Measurements from ENCODE around the gene PRR5. TPM values are rescaled to one million over a fixed set of nuclear protein-coding genes. Genes with fewer than 3 reads are reported as not detected.

Gene PRR5
- total RNA-seq, 1 donor from 2014 or later = 4.0 TPM

DNA sequence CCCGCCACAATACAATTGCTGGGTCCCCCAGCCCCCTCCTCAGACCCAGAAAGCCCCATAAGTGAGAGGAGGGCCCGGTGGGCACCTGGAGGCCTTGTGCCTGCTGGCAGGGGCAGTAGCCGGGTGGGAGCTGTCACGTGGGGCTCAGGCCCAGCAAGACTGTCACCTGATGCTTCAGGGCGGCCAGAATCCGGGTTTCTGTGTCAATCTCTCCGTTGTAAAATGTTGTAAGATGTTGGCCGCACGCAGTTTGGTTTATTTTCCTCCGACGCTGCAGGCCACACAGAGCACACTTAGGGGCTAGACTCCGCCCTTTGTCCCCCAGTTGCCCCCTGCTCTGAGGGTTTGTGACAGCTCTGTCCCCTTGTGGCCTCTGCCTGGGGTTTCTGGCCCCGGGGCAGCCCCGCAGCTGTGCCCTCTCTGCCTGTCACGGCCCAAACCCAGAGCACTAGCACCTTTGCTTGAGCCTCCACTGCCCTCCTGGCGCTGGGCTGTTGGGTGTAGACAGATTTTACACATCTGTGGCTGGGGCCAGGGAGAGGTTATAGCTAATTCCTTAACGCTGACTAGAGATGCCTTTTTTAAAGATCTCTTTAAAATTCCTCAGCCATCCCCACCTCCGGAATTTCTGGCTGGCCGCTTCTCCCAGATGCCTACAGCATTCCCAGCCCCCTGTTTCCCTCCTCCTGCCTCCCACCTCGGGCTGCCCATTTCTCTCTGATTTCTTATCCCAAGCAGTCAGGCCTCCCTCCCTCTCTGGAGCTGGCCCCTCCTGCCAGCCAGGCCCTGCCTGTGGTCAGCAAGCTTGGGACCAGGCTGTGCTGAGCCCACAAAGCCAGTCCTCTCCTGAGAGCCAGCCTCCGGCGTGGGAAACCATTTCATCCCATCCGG, 3.2 kb upstream of the PRR5 start:
- H3K4me3 Mint-ChIP-seq = no peak overlapping the region
- H3K27ac ChIP-seq = peak overlapping the region; percentile 56

GRCh38 chr22:44700456-44700855, 1.5 kb upstream of the PRR5 start:
- peaks cover 17% of the 10 kb centered on the region for H3K27me3 Mint-ChIP-seq (ENCODE audit: insufficient read depth, low read depth)
- peaks cover 6% of the 10 kb centered on the region for H3K79me2 ChIP-seq (ENCODE audit: low read depth)
- no peak overlapping the region for H2AFZ ChIP-seq (replicated peaks)
- DNase-seq (ENCODE audit: low spot score) = no peak
- no peak overlapping the region for H3K4me3 ChIP-seq
- peaks cover 28% of the 10 kb centered on the region for H3K4me1 ChIP-seq
- H3K27me3 ChIP-seq = peaks cover 36% of the 10 kb centered on the region
- H3K36me3 Mint-ChIP-seq = no peaks in the 10 kb centered on the region
- H3K9me3 Mint-ChIP-seq = no peaks in the 10 kb centered on the region
- peaks cover 26% of the 10 kb centered on the region for H4K20me1 ChIP-seq (ENCODE audit: low read depth)
- H3K4me1 Mint-ChIP-seq = peaks cover 31% of the 10 kb centered on the region
- no peak overlapping the region for H3K9ac ChIP-seq
- no peak overlapping the region for H3K27ac ChIP-seq
- no peak overlapping the region for H3K4me2 ChIP-seq
- H3K27ac Mint-ChIP-seq = no peak overlapping the region
- no peak overlapping the region for H3K4me3 Mint-ChIP-seq
- no peak for TF ChIP-seq EZH2 (IDR thresholded peaks at IDR 0.05)
- TF ChIP-seq, protein P1, sequence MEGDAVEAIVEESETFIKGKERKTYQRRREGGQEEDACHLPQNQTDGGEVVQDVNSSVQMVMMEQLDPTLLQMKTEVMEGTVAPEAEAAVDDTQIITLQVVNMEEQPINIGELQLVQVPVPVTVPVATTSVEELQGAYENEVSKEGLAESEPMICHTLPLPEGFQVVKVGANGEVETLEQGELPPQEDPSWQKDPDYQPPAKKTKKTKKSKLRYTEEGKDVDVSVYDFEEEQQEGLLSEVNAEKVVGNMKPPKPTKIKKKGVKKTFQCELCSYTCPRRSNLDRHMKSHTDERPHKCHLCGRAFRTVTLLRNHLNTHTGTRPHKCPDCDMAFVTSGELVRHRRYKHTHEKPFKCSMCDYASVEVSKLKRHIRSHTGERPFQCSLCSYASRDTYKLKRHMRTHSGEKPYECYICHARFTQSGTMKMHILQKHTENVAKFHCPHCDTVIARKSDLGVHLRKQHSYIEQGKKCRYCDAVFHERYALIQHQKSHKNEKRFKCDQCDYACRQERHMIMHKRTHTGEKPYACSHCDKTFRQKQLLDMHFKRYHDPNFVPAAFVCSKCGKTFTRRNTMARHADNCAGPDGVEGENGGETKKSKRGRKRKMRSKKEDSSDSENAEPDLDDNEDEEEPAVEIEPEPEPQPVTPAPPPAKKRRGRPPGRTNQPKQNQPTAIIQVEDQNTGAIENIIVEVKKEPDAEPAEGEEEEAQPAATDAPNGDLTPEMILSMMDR (IDR thresholded peaks at IDR 0.05) = no peak
- no peak for TF ChIP-seq EZH2phosphoT487 (IDR thresholded peaks at IDR 0.05)
- peaks cover 35% of the 10 kb centered on the region for H3F3A ChIP-seq (ENCODE audit: low read depth)
- H3K36me3 ChIP-seq = no peaks in the 10 kb centered on the region
- H3K9me3 ChIP-seq (ENCODE audit: low read depth) = no peaks in the 10 kb centered on the region

More for the DNA sequence above, 3.2 kb upstream of the PRR5 start:
- Mint-ChIP-seq H3K36me3 (no peaks in the 10 kb centered on the region), H3K27me3 (ENCODE audit: insufficient read depth, low read depth) (peaks cover 11% of the 10 kb centered on the region), H3K9me3 (no peaks in the 10 kb centered on the region), H3K4me1 (peaks cover 30% of the 10 kb centered on the region), H3K27ac (peak overlapping the region; percentile 54)
- TF ChIP-seq EZH2phosphoT487 (IDR thresholded peaks at IDR 0.05) (no peak), EZH2 (IDR thresholded peaks at IDR 0.05) (no peak)
- TF ChIP-seq, protein P1 (IDR thresholded peaks at IDR 0.05) = no peak
- H3K4me1 ChIP-seq = peaks cover 27% of the 10 kb centered on the region
- no peak overlapping the region for H3K4me3 ChIP-seq
- H3K4me2 ChIP-seq = peak overlapping the region; percentile 61
- H3K36me3 ChIP-seq = no peaks in the 10 kb centered on the region
- peaks cover 32% of the 10 kb centered on the region for H3K27me3 ChIP-seq
- peaks cover 4% of the 10 kb centered on the region for H3K79me2 ChIP-seq (ENCODE audit: low read depth)
- H3K9ac ChIP-seq = no peak overlapping the region
- H3K9me3 ChIP-seq (ENCODE audit: low read depth) = no peaks in the 10 kb centered on the region
- peaks cover 35% of the 10 kb centered on the region for H3F3A ChIP-seq (ENCODE audit: low read depth)
- peaks cover 21% of the 10 kb centered on the region for H4K20me1 ChIP-seq (ENCODE audit: low read depth)
- peak; percentile 82 for DNase-seq (ENCODE audit: low spot score)
- no peak overlapping the region for H2AFZ ChIP-seq (replicated peaks)

- H3K4me1 ChIP-seq = peaks cover 35% of the 10 kb centered on the region
- peaks cover 36% of the 10 kb centered on the region for H3K27me3 ChIP-seq
- H3K36me3 ChIP-seq = no peaks in the 10 kb centered on the region
- peaks cover 6% of the 10 kb centered on the region for H3K79me2 ChIP-seq (ENCODE audit: low read depth)
- TF ChIP-seq EZH2 (IDR thresholded peaks at IDR 0.05) (no peak), EZH2phosphoT487 (IDR thresholded peaks at IDR 0.05) (no peak)
- TF ChIP-seq, protein P1 (IDR thresholded peaks at IDR 0.05) = no peak
- H3K4me3 ChIP-seq = peak overlapping the region; percentile 33
- Mint-ChIP-seq H3K27me3 (ENCODE audit: insufficient read depth, low read depth) (peaks cover 17% of the 10 kb centered on the region), H3K4me3 (peak overlapping the region; percentile 73), H3K9me3 (no peaks in the 10 kb centered on the region), H3K36me3 (no peaks in the 10 kb centered on the region), H3K27ac (no peak overlapping the region), H3K4me1 (peaks cover 34% of the 10 kb centered on the region)
- no peak overlapping the region for H3K9ac ChIP-seq
- DNase-seq (ENCODE audit: low spot score) = no peak
- no peak overlapping the region for H2AFZ ChIP-seq (replicated peaks)
- H4K20me1 ChIP-seq (ENCODE audit: low read depth) = peaks cover 34% of the 10 kb centered on the region
- no peak overlapping the region for H3K27ac ChIP-seq
- no peaks in the 10 kb centered on the region for H3K9me3 ChIP-seq (ENCODE audit: low read depth)
- peak overlapping the region; percentile 77 for H3K4me2 ChIP-seq
- H3F3A ChIP-seq (ENCODE audit: low read depth) = peaks cover 37% of the 10 kb centered on the region
These were observed 715 bp upstream of the PRR5 start for GRCh38 chr22:44701187-44701790.
